Amniotic epithelial cell (primary cell): ENCODE results near the gene SHLD3.
"Not testable (repeated sequence)": the region's sequence is repeated elsewhere in the genome, so short reads cannot be mapped to it uniquely, and the experiment has no call there.

Source experiments
- DNase-seq: peaks from one replicate; pipeline ENCODE4 v3.0.0-alpha.2; 2010; ENCODE audit warnings: low read depth

Gene SHLD3, protein sequence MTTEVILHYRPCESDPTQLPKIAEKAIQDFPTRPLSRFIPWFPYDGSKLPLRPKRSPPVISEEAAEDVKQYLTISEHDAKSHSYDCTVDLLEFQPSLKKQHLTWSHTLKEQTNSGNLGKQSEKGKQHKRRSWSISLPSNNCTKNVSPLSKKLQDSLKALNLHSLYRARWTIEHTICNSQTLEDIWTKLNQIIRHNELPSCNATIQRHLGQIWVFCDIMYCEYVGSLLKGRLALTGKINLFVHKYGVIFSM

DNA sequence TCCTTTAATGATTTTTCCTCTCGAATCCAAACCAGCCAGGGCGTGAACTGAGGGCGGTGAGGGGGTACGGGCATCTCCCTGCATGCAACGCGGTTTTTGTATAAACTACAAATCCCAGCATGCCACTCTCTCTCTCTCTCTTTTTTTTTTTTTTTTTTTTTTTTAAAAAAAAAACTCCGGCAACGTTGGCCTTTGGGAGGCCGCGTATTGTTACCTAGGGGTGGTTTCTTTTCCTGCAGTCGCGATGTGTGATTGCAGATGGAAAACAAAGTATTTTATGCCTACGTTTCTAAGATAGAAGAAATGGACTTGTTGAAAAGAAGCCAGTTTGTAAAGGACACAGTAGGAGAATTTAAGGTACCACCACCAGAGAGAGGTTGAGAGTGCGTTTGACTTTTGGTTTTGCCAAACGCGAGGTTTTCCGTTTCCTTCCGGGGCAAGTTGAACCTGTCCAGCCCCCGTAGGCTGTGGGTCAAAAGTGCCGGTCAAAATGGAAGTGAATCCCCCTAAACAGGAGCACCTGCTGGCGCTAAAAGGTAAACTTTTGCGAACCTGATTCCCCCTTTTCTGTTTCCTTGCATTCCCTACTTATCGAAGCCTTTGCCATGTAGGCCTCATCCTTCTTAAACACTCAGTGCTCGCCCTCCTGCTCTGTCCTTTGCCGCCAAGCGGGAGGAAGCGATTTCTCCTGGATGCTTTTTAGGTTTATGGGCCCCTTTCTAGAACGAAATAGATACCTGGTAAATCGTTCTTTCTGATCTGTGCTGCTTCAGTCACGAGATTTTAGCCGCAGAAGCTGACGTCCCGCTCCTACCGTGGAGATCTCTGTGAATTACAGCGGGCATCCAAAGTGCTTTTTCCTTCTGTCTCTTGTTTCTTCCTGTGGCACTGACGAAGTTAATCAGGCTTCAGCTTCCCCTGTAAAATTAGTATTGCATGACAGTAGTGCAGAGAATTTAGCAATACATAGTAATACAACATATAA, at the start of gene SHLD3, which contains the start of gene TRAPPC13:
TSS of gene SHLD3 (plus strand) at position 457 of the 985 bp plus-strand sequence. CDS start 4,561 bp downstream, outside the sequence.
TSS of gene TRAPPC13 (plus strand) at position 457 of the 985 bp plus-strand sequence. CDS start at position 491, 34 bp downstream.
- peak; percentile 88 for DNase-seq

DNA sequence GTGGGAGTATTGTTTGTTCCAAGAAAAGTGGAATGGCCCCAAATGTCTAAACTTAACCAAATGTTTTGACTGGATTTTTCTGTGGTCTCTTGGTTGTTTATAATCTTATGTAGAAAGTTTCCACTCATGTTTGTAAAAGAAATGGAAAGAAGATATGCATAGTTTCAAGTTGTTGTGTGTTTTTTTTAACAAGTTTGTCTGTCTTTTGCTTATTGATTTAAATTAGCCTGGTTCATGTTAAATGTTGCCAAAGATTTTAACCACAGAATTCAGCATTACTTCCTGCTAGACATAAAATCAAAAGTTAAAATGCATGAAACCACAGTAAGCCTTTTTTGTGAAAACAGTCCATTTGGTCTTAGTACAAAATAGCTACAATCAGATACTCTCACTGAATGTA, 47.7 kb upstream of the SHLD3 start:
- no peak for DNase-seq

DNA sequence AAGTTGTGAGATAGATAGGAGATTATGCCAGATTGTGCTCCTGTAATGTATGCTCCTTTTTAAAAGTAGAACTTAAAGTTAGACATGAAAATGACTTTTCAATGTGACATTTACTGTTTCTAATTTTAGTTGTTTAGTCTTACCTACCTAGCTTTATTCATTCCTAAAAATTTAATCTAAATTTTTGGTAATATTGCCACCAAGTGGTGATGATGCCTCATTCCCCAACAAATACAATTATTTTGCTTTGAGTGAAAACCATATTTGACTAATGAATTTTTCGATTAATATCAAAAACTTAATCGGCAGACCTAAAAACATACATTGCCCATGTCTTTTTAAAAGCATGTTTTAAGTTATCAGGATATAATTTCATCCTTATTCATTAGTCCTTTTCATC, 36.1 kb upstream of the SHLD3 start:
- DNase-seq = no peak

DNA sequence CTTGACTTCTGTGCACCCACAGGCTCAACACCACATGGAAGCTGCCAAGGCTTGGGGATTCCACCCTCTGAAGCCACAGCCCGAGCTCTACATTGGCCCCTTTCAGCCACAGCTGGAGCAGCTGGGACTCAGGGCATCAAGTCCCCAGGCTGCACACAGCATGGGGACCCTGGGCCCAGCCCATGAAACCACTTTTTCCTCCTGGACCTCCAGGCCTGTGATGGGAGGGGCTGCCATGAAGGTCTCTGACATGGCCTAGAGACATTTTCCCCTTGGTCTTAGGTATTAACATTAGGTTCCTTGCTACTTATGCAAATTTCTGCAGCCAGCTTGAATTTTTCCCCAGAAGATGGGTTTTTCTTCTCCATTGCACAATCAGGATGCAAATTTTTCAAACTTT, 23.1 kb upstream of the SHLD3 start:
- not testable (repeated sequence) for DNase-seq

DNA sequence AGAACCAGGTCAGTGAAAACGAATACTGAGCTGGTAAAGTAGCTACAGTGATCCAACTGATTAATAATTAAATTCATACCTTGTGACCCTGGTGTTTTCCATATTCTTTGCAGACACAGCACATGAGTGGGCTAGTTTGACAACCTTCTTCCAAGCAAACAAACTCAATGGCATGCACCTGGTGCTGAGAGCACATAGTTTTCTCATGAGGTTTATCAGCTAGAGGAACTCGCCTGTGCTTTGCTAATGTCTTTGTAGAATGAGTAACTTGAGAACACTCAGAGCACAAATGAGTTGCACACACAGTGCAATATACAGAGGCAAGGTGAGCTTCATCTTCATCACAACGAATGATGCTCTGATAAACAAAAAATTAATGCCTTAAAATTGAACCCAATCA, 13.3 kb upstream of the SHLD3 start:
- peak; percentile 48 for DNase-seq

DNA sequence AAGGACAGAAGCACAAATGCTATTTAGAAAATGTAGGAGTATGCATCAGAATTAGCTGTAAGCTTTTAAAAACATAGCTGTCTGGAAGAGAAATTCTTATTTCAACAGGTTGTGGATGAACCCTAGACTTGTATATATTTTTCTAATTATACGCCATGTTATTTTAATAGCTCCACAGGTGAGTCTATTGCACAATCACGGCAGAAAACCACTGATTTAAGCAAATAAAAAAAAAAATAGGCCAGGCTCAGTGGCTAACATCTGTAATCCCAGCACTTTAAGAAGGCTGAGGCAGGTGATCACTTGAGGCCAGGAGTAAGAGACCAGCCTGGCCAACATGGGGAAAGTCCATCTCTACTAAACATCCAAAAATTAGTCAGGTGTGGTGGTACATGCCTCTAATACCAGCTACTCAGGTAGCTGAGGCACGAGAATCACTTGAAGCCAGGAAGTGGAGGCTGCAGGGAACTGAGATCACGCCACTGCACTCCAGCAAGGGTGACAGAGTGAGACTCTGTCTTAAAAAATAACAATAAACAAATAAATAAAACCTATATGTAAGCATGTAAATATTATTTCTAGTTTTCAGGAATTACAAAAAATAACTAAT, 12.4 kb upstream of the SHLD3 start:
- DNase-seq = no peak

DNA sequence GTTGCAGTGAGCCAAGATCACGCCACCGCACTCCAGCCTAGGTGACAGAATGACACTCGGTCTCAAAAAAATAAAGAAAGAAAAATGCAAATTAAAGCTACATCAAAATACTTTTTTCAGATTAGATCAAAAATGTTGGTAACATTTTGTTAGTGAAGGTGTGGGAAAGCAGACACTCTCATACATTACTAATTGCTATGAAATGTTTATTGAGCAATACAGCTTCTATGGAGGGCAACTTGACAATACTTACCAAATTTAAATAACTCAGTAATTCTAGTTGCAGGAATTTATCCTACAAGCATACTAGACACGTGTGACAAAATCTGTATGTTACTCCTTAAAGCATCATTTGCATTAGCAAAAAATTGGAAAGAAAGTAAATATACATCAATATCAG, 4.8 kb upstream of the SHLD3 start:
- DNase-seq = peak; percentile 12

DNA sequence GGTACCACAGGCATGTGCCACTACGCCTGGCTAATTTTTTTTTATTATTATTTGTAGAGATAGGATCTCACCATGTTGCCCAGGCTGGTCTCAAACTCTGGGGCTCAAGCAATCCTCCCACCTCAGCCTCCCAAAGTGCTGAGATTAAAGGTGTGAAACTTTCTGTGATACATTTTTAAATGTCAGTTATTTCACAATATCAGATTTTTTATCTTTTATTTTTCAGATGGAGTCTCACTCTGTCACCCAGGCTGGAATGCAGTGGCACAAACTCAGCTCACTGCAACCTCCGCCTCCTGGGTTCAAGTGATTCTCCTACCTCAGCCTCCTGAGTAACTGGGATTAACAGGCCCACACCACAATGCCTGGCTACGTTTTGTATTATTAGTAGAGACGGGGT, 2.9 kb upstream of the SHLD3 start:
- not testable (repeated sequence) for DNase-seq

DNA sequence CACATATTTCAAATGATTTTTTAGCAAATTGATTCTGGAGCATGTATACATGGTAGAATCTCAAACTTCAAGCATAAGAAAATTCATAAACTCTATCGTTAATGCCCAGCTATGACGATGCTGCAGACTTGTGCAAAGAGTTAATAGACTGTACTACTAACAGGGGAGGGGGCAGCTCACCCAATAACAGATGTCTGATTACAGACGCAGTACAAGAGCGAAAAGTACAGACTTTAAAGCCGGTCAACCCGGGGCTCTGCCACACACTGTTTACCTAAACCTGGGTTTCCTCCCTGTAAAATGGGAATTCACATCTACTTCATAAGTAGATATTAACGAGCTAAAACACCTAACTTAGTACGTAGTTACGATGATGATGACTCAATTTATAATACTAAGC, 1.3 kb upstream of the SHLD3 start:
- DNase-seq = peak; percentile 2

DNA sequence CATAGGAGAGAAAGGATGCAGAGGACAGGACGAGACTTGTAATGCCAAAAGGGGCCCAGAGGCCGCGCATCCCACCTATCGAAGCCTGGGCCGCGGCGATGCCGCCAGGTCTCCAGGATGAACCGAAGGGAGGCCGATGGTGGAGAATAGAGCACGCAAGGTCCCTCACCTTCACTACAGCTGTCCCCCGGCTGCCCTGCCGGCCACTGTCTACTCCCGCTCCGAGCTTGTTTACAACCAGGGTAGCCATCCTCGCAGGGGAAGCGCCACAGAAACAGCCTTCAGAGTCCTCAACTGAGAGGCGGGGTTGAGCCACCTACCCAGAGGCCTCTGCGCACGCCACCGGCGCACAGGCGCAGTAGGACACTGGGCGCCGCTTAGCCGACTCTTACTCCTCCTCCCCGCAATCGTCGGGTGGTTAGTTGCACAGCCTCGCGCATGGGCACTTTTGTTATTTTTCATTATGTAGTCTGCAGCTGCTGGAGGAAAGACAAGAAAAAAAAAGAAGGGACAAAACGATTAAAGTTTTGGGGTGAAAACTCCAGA, 729 bp upstream of the SHLD3 start, which contains the start of gene TRIM23:
TSS of gene TRIM23 (minus strand) at position 309 of the 546 bp plus-strand sequence. CDS start at position 250, 59 bp downstream.
- peak; percentile 90 for DNase-seq

DNA sequence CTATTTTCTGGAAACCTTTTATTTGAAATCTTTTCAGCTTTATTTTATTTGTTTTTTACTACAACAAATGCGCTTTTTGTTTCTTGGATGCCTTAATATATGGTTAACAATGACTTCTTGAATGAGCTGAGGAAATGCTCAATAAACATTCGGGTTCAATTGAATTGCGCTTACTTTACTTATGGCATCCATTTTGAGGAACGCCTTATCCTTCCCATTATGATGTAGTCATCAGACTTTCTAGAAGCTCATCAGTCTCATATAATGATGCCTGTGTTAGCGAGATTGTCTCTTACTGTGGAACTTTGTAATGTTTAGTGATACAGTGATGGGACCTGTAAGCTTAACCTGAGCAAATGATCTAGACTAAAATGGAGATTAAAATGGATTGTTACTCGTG, 916 bp downstream of the SHLD3 start:
- DNase-seq = no peak

DNA sequence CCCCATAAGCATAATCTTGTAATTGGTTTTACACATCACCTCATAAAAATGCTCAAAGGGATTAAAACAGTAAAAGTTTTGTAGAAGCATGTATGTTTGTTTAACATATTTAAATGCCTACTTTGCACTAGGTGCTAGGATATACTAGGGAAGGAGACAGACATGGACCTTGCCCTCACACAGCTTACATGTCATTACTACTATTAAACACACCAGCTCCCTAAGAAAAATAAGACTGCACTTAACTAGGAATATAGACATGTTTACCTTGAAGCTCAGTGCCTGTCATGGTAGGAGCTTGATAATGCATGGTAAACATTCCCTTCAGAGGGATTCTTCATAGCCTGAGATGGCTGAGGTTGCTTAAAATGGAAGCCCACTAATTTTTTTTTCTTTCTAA, 6.2 kb downstream of the SHLD3 start:
- DNase-seq = no peak

DNA sequence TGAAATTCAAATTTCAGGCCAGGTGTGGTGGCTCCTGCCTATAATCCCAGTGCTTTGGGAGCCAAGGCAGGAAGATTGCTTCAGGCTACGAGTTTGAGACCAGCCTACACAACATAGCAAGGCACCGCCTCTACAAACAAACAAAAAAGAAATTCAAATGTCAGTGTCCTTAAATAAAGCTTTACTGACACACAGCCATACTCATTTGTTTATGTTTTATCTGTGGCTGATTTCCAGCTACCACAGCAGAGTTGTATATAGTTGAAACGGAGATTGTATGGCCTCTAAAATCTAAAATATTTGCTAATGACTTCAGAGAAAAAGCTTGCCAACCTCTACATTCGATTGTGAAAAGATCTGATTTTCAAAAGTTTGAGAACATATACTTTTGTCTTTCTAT, 15.4 kb downstream of the SHLD3 start:
- DNase-seq = no peak

DNA sequence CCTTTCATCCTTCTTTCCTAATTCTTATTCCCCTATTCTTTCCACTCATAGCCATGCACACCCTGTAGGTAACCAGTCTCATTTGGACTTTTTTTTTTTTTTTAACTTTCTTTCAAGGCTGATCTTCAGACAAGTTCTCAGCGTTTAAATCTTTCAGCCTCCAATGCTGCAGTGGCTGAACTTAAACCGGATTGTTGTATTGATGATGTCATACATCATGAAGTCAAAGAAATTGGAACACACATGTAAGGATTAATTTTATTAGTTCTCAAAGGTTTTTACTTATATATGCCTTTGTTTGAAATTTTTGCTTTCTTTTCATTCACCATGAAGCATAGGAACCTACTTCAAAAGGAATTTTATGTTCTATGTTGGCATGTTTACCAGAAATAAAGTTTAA, 22.1 kb downstream of the SHLD3 start:
- no peak for DNase-seq

DNA sequence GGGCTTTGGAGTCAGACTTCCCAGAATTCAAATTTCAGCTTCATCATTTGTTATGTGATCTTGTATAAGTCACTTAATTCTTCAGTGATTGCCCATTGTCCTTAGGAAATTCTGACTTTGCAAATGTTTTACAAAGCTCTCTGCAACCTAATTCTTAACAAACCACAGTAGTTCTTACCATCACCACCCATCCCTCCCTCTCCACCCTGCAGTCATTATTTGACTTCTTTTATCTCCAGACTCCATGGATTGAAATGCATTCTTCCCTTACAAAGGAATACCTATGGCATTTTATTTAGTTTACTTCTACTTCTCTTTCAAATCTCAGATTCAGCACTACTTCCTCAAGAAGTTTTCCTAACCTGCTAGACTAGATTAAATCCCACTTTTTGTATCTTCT, 23.1 kb downstream of the SHLD3 start:
- DNase-seq = no peak

DNA sequence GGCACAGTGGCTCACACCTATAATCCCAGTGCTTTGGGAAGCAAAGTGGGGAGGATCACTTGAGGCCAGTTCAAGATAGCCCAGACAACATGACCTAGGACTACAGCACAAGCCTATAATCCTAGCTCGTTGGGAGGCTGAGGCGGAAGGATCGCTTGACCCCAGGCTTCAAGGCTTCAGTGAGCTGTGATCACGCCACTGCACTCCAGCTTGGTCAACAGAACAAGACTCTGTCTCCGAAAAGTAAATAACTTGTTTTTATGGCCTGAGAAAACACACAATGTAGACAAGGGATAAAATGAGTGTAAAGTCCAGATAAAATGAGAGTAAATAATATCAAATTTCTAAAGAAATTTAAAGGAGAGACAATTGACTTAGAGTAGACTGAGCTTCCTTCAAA, 26.3 kb downstream of the SHLD3 start:
- DNase-seq = no peak

DNA sequence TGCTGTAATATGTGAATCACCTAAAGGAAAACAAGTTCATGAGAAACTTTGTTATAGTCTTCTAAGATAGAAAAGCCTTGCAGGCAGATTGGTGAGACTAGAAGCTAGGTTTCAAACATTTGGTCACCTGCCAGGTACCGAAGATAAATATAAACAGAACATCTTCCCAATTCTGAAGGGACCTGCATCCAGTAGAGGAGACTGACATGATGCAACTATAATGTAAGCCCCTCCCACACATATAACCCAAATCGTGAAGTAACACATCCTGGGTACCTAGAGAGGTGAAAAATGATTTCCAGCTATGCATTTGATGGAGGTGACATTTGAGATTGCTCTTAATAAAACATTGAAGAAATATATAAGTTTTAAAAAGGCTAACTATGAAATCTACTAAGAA, 29.9 kb downstream of the SHLD3 start:
- DNase-seq = no peak

DNA sequence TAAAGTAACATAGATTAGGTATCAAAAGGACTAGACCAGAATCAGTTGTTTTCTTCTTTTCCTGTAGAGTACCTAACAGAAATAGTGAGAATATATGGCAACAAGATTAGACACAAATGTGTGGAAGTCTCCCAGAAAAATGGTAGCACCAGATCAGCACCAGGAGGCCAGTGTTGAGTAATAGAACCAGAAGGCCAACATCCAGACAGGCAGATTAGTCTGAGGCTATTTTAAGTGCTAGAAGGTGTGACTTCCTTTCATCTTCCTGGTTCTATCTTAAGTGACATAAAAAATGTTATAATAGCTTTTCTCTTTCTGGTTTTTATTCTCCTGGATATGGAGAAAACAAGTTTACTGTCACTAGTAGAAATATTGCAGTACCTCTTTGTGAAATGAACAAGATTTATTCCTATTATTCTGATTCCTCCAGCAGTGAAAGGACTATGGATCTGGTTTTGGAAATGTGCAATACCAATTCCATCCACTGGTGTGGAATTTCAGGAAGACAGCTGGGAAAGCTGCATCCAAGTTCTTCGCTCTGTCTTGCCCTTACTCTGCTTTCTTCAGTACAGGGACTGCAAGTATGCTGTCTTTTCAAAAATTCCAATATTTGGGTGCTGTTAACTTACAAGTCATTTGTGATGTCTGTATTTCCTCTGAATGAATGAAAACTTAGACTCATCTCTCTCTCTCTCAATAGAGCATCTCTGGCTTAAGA, 39.1 kb downstream of the SHLD3 start:
- DNase-seq = peak; percentile 25

DNA sequence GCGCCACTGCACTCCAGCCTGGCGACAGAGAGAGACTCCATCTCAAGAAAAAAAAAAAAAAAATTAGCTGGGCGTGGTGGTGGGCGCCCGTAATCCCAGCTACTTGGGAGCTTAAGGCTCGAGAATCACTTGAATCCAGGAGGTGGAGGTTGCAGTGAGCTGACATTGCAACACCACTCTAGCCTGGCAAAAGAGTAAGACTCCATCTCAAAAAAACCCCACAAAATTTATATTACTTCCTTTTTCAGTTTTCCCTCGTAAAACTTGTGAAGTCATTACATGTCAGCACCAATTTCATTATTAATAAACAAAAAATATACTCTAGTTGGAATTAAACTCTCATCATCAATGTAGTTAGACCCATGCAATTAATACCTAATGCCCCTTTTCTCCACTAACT, 43.9 kb downstream of the SHLD3 start:
- DNase-seq = no peak

DNA sequence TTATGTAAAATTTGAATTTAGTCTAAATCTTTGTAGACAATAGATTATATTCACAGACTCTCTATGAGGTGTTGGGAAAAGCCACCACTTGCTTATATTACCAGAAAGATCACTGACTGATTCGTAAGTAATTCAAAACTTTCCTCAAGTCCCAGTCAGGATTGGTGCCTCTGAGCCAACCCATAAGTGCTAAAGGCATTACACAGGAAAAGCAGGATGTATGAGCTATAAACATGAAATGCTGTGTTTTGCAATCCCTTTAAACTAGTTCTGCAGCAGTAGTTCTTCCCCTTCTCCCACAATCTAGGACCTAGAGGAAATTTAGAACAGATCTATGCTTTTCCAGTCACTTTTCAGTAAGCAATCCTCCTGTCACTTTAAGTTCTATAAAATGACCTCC, 48.0 kb downstream of the SHLD3 start:
- DNase-seq = peak; percentile 82

DNA sequence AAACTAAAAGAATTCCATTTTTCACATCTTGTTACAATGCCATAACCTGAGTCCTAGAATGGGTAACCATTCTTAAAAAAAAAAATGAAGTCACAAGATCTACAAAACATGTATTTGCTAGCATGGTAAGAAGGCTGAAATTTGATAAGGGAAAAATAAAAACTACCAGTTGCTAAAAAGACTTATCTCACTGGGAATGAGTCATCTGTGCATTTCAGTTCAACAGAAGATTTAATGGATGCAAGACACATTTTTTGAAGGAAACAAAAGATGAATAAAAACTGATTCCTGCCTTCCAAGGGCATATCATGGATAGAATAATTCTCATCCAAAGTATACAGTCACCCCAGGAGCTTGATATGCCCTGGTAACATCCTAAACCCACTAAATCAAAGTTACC, 49.9 kb downstream of the SHLD3 start:
- peak; percentile 61 for DNase-seq

DNA sequence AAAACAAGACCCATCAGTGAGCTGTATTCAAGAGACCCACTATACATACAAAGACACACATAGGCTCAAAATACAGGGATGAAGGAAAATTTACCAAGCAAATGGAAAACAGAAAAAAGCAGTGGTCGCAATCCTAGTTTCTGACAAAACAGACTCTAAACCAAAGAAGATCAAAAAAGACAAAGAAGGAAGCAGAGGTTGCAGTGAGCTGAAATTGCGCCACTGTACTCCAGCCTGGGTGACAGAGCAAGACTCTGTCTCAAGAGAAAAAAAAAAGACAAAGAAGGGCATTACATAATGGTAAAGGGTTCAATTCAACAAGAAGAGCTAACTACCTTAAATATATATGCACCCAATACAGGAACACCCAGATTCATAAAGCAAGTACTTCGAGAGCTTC, 51.2 kb downstream of the SHLD3 start:
- not testable (repeated sequence) for DNase-seq
